HG03135 (cell line): ENCODE data around the gene RAP1A.

Source experiments
- ATAC-seq: cut with Tn5 transposase; IDR thresholded peaks from one replicate; pipeline ENCODE4 v1.9.1; 2021; ENCODE audit warnings: mild to moderate bottlenecking, moderate library complexity; ENCODE audit not compliant: unreplicated experiment

RAP1A gene

DNA sequence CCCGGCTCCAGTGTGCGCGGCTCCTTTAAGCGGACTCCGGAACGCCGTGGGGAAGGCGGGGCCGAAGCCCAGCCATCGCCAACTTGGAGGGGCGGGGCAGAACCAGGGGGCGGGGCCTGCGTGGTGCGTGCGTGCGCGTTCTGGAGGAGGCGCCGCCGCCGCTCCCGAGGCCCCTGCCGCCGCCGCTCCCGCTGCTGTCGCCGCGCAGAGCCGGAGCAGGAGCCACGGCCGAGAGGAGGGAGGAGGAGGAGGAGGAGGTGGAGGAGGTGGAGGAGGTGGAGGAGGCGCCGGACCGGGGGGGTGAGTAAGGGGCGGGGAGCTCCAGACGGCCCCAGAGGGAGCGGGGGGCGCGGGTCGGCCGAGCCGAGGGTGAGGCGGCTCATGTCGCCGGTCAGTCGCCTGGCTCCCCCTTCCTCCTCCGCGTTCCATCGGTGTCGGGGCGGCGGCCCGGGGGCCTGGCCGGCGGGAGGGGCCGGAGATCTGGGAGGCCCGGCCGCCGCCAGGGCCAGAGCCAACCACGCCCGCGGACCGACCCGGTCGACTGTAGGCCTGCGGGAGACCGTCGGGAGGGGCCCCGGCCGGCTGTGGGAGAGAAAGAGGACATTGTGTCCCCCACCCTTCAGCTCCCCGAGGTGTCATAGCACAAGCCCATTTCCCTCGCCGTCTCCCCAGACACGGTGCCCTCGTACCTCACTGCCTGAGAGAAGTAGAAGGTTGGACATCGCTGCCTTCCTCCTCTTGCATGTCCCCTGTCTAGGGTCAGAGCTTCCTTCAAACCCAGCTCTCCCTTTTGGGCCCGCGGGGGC, at the start of gene RAP1A:
TSS of gene RAP1A (plus strand) at position 155 of the 806 bp plus-strand sequence. CDS start 71,572 bp downstream, outside the sequence.
- peak; percentile 61 for ATAC-seq

DNA sequence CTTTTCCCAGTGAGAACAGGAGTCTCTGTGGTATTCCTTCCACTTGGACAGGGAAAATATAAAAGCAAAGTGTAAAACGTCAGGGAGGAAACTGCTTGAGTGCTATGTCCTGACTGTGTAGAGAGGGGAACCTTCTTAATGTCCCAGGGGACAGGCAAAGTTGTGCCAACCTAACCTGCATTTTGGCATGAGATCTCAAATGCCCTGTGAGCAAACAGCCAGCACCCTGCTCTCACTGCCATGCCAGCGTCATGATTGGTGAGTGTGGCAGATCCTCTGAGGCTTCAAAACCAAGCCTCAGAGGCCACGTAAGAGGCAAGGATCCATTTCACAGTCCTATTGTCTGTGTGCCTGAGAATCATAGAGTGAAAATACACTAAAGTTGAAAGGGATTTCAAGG, 49.7 kb upstream of the RAP1A start:
- ATAC-seq: no peak

DNA sequence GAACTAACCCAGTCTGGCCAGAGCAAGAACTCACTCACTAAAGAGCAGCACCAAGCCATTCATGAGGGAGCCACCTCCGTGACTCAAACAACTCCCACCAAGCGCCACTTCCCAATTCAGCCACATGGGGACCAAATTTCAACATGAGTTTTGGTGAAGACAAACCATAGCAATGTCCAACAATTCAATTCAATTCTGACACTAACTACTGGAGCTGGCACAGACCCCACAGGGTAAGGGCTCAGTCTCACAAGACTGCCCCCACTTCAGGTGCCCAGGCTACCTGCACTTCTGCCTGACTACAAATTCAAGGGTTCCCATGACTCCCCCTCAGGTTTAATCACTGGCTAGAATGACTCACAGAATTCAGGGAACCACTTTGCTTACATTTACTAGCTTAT, 48.8 kb upstream of the RAP1A start:
- ATAC-seq: no peak

DNA sequence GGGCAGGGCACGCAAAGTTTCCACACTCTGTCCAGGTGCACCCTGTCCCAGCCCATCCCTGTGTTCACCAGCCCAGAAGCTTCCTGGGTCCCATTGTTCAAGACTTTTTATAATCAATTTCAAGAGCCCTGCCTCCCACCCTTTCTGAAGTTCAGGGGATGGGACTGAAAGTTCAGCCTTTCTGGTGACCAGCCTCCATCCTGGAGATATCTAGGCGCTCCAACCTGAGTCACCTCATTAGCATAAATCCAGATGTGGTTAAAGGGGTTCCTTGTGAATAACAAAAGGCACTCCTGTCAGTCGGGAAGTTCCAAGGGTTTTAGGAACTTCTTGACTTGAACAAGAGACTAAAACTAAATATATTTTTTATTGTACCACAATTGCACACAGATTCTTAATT, 48.4 kb upstream of the RAP1A start:
- no peak for ATAC-seq

GRCh38 chr1:111571987-111572386, 47.6 kb upstream of the RAP1A start:
- no peak for ATAC-seq

DNA sequence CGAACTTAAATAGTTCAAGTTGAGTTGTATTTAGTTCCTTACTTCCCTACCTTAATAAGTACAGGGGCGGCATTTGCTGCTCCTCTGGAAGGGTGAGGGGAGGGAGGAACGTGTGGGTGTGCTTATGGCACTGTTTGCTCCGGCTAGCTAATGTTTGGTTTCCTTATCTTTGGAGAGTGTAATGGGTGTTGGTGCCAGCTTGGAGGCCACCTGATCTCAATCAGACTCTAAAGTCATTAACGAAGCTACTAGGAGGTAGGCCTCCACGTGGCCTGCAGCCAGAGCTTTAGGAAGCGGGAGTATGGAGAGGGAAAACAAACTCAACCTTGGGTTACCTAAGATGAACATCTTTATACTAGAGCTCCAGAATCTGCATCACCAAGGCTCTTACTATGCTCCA, 43.0 kb upstream of the RAP1A start:
- ATAC-seq: no peak

GRCh38 chr1:111577814-111578213, 41.8 kb upstream of the RAP1A start:
- ATAC-seq: no peak

DNA sequence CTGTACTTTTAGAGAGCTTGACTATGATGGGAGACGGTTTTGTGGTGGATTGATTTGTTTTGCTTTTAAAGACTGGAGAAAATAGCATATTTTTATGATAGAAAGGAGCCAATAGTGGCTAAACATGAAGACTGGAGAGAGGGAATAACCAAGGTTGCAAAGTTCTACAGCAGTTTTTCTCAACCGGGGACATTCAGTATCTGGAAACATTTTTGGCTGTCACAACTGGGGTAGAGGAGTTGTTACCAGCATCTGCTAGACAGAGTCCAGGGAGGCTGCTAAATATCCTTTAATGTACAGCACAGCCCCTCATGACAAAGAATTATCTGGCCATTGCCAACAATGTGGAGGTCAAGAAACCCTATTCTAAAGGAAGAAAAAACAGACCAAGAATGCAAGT, 38.4 kb upstream of the RAP1A start:
- ATAC-seq: no peak

GRCh38 chr1:111582016-111582415, 37.6 kb upstream of the RAP1A start:
- no peak for ATAC-seq

- ATAC-seq: no peak
Measured at GRCh38 chr1:111582644-111583618, 36.7 kb upstream of the RAP1A start.

DNA sequence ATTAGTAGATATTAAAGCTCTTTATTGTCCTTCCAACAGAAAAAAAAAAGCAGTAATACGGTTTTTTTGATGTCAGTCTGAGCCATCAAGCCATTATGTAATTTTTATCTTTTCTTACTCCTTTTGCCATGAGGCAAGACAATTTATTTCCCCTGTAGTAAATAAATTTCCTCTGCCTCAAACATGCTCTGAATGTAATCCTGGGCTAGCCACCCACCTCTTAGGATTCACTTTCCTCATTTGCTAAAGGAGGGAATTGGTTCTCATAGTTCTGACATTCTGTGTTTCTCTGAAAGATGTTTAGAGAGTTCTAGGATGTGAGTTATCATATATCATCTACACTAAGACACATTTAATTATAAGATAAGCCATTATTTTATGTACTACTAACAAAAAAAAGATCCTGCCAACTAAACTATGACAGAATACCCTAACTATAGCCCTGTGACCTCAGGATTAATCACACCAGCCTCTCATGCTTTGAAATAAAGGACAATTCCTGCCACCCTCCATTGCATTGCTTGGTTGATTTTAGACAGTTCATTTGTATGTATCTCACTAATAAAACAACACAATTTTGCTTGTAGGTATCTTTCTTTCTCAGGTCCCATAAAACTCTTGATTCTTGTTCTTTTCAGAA, 34.0 kb upstream of the RAP1A start:
- no peak for ATAC-seq

DNA sequence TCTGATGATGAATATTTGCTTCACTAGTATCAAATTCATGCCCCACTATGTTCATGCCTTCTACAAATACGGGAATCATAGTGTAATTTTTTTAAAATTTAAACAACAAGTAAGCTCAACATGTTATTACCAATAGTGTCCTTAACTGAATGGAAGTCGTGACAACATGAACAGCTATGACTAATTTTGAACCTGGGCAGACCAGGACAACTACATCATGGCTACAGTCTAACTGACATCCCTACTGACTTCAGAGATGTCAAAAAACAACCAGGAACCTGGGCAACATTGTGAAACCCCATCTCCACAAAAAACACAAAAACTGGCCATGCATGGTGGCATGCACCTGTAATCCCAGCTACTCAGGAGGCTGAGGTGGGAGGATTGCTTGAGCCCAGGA, 33.5 kb upstream of the RAP1A start:
- ATAC-seq: no peak

DNA sequence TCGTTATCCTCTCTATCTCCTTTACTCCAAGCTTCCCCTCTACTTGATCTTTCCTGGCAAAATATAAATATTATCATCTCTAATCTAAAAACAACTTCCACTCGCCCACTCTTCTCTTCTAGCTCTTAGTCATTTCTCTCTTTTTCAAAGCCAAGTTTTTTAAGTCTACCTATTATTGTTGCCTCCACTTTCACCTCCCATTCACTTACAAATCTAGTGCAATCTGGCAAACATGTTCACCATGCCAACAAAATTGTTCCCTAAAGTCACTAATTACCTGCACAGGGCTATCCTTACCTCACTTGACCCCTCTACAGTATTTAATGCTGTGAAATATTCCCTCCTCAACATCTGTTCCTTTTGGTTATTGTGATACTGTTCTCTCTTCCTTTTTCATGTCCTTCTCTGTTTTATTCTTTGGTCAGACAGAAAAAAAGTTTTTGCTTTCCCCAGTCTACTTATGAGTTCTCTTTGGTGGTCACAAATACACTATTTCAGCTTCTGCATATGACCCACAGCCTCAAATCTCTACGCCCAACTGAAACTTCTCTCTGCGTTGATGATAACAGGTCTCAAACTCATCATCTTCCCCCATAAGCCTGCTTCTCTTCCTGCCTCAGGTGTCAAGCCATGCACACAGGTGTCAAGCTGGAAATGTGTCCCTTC, 31.9 kb upstream of the RAP1A start:
- no peak for ATAC-seq

DNA sequence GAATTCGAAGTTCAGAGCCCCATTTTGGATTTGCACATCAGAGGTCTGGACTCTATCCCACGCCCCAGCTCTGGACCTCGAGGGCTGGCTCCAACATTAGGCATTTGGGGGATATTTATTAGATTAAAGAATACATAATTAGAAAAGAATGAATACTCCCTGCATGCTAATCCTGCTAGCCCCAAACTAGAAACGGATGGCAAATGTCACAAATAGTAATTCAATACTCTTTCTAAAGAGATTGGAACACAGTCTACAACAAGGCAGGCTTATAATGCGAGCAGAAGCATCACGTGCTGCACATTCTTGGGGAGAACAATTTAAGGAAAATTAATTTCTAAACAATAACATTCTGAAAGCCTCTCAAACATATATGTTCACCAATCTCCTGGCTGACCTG, 27.7 kb upstream of the RAP1A start:
- ATAC-seq: no peak

DNA sequence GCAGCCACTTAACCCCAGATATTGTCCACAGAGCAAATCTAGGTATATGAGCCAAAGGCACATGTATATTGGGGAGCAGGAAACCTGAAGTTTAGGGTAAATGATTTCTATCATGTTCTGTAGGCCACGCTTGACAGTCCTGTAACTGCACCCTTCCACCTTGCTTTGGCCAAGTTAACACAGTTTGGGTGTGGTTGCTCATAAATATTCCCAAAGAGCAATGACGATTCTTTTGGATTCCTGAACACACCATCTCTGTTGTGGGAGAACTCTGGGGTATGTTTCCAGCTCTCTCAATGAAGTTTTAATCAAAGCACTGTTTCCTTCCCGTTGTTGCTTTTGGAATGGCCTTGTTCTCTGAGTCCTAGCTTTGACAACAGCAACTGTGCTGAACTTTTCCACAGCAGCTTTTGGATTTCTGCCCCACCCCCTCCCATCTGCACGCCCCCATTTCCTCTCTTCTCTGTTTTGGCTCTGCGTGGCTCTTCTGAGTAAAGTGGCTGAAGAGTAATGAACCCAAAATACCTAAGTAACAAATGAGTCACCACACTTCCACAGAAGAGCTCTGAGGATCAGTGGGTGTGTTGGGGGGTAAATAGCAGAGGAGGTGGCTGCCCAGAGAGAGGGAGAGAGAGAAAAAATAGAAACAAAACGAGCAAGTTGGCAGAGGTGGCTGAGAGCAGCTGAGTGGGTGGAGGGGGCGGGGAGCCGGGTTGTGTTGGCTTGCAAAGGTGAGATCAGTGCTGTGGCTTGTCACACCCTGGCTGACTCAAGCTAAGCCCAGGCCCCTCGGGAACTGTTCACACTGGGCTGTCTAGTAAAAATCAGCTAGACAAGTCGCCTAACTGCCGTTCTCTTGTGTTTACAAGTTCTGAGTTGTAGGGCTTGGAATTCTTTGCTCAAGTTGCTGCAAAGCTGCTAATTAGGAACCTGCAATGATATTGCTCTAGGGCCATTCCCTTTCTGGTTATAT, 26.9 kb upstream of the RAP1A start:
- ATAC-seq: peak; percentile 71

DNA sequence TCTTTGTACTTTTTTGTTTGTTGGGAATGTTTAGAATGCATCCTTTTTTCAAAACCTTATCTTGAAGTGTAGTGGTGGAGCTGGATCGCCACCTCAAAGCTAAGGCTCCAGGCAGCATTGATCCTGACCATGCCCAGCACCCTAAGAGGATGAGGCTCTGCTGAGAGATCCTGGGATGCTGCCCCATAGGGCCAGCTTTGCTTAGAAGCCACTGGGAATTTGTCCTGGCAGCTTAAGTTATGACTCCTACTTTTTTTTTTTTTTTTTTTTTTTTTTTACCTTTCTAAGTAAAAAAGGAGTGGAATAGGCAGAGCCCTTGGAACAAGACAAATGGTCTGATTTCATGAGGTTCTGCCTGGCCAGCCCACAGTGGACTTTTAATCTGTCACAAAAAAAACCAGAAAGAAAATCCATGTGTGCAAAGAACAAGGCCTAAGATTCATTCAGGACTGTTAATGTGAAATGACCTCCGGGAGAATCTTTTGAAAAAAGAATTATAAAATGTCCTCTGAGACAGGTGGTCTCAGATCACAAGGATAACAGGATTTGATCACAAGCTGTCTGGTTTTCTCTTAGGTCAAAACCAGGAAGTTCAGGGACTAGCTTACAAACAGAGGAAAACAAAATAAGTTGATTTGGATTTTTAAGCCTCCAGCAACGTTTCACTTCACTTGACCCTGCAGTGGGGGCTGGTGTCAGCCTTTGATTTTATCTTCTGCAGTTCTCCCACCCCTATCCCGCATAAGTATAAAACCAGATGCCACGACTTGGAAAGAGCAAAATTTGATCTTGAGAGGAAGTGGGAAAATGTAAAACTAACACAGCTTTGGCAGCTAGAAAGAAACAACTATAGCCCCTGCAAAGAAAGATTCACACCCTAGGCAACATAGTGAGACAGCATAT, 25.9 kb upstream of the RAP1A start:
- ATAC-seq: no peak

- no peak for ATAC-seq
Measured at GRCh38 chr1:111594306-111594693, 25.3 kb upstream of the RAP1A start.

DNA sequence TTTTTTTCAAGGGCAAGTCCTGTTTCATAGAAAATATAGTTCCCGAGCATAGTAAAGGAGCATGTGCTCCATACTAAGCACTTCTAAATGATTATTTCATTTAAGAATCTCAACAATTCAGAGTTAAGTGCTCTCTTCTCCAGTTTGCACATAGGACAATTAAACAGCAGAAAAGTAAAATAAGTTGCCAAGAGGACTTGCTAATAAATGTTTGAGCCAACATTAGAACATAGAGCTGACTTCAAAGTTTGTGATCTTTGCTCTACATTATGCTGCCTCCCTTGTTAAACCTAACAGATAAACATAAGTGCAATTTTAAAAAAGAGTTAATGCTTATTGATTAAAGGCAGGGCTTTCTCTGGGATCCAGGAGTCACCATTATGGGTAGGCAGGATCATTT, 23.8 kb upstream of the RAP1A start:
- ATAC-seq: no peak

DNA sequence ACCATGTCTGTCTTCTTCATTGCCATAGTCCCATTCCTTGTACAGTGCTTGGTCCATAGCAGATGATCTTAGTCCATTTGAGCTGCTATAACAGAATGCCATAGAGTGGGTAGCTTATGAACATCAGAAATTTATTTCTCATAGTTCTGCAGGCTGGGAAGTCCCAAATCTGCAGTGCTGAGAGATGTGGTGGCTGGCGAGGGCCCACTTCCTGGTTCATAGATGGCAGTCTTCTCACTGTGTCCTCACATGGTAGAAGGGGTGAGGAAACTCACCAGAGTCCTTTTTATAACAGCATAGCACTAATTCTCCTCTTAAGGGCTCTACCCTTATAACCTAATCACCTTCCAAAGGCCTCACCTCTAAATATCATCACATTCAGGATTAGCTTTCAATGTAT, 23.1 kb upstream of the RAP1A start:
- ATAC-seq: no peak
